Kidney tubule cell (primary cell): ENCODE measurements around the gene IL10RB.
A peak's percentile ranks its signal among the peaks of the same experiment; 100 is the strongest.

Source experiments
- DNase-seq: peaks from one replicate; pipeline ENCODE4 v3.0.0-alpha.2; 2018; ENCODE audit warnings: low spot score

Gene IL10RB

DNA sequence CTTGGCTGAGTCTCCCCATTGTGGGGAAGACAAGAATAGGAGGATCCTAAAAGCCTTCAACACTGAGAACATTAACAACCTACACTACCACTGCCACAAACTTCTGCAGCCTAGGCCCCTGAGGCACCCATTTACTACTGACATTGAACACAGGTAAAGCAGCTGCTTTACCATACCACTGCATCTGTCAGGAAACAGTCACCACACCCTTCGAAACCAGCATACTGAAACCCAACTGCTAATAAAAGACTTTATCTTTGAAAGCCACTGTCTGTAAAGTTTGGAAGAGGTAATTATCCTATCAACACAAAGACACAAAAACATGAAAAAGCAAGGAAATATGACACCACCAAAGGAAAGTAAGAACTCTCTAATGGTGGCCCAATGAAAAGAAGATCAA, 66.0 kb downstream of the IL10RB start:
- DNase-seq, result no peak

GRCh38 chr21:33334191-33334590, 68.0 kb downstream of the IL10RB start:
- no peak for DNase-seq

DNA sequence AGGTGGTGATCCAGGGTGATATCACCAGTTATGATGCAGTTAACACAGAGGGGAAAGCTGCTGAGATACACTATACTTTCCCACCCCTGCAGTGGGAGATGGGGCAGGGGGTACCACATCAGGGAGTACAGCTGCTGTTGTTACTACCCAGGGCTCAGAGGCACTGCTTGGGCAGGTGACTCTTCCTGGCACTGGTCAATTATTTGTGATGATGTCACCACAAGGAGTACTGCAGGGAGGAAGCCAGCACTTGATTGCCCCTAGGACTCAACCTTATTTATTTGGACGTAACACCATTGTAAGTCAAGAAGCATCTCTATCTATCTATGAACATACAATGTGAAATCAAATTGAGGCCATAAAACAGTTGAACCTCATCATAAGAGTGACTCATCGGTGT, 68.7 kb downstream of the IL10RB start:
- DNase-seq, result peak; percentile 11

GRCh38 chr21:33339135-33339534, 73.0 kb downstream of the IL10RB start:
- DNase-seq, result no peak

- no peak for DNase-seq
Measured at GRCh38 chr21:33339918-33340317, 73.8 kb downstream of the IL10RB start.

DNA sequence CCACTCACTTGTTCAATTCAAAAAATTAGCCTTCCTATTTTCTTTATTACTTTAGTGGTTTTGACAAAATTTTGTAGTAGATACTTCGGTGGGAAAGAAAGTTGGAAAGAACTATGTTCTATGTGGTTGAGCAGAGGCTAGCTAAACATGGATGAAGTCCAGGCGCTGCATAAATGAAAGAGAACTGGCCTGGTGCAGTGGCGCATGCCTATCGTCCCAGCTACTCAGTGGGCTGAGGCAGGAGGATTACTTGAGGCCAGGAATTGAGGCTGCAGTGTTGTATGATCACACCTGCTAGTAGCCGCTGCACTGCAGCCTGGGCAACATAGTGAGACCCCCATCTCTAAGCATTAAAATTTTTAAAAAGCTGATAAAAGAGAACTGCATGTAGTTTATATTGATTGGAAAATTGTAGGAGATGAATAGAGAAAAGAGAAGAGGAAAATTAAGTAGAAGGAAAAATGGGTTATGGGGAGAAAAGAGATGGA, 79.6 kb downstream of the IL10RB start:
- DNase-seq, result no peak
